Ishikawa (cell line): ENCODE data around the gene CCR5AS.

Experiments
- CEBPB ChIP-seq: IDR thresholded peaks from 2 replicates; pipeline ENCODE4 v1.6.1; 2012
- CREB1 ChIP-seq: IDR thresholded peaks from 2 replicates; pipeline ENCODE4 v1.6.1; 2012; ENCODE audit warnings: low read depth
- EGR1 ChIP-seq: IDR thresholded peaks from 2 replicates; pipeline ENCODE4 v1.6.1; 2012
- EP300 ChIP-seq: IDR thresholded peaks from 2 replicates; pipeline ENCODE4 v1.6.1; 2012; ENCODE audit warnings: borderline replicate concordance
- FOXM1 ChIP-seq: IDR thresholded peaks from 2 replicates; pipeline ENCODE4 v1.6.1; 2012; ENCODE audit warnings: low read depth, borderline replicate concordance
- NFIC ChIP-seq: IDR thresholded peaks from 2 replicates; pipeline ENCODE4 v1.6.1; 2012
- RAD21 ChIP-seq: IDR thresholded peaks from 2 replicates; pipeline ENCODE4 v1.6.1; 2012; ENCODE audit warnings: low read depth
- TAF1 ChIP-seq: IDR thresholded peaks from 2 replicates; pipeline ENCODE4 v1.6.1; 2012; ENCODE audit warnings: low read depth, mild to moderate bottlenecking
- TCF12 ChIP-seq: IDR thresholded peaks from 2 replicates; pipeline ENCODE4 v1.6.1; 2012; ENCODE audit warnings: low read depth
- TEAD4 ChIP-seq: IDR thresholded peaks from 2 replicates; pipeline ENCODE4 v1.6.1; 2012
- YY1 ChIP-seq: IDR thresholded peaks from 2 replicates; pipeline ENCODE4 v1.6.1; 2012; ENCODE audit warnings: low read depth
- ZBTB7A ChIP-seq: IDR thresholded peaks from 2 replicates; pipeline ENCODE4 v1.6.1; 2012; ENCODE audit warnings: low read depth
- TF ChIP-seq, protein P1 (sequence below): IDR thresholded peaks from 2 replicates; pipeline ENCODE4 v1.6.1; 2012
- TF ChIP-seq, protein P2 (sequence below): IDR thresholded peaks from 2 replicates; pipeline ENCODE4 v1.6.1; 2012
- TF ChIP-seq, protein P3 (sequence below): IDR thresholded peaks from 2 replicates; pipeline ENCODE4 v1.6.1; 2012; ENCODE audit warnings: low read depth, mild to moderate bottlenecking

Gene CCR5AS

DNA sequence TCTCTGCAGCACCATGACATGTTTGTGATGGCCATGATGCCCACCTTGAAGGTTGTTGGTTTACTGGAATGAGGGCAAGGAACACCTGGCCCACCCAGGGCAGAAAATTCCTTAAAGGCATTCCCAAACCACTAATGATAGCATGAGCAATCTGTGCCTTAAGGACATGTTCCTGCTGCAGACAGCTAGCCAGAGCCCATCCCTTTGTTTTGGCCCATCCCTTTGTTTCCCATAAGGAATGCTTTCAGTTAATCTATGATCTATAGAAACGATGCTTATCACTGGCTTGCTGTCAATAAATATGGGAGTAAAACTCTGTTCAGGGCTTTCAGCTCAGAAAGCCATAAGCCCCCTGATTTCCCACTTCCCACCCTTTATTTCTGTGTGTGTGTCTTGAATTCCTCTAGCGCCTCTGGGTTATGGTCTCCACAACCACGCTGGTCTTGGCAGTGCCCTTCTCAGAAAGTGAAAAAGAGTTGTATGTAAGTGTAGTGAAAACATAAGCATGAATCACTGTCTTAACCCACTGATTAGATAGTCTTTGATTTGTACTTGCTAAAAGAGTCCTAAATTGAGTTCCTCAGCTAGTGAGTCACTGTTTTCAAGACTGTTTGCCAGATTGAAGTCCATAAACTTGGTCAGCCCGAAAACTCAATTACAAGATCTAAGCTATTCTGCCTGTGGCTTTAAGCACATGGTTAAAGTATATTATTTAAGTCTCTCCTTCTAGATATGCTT lies 72.0 kb downstream of the CCR5AS start:
- TF ChIP-seq TEAD4 (no peak), TAF1 (no peak), NFIC (no peak), FOXM1 (no peak), ZBTB7A (no peak), EP300 (no peak), CEBPB (no peak), YY1 (no peak)
- TF ChIP-seq, protein P1, sequence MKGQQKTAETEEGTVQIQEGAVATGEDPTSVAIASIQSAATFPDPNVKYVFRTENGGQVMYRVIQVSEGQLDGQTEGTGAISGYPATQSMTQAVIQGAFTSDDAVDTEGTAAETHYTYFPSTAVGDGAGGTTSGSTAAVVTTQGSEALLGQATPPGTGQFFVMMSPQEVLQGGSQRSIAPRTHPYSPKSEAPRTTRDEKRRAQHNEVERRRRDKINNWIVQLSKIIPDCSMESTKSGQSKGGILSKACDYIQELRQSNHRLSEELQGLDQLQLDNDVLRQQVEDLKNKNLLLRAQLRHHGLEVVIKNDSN, result no peak

DNA sequence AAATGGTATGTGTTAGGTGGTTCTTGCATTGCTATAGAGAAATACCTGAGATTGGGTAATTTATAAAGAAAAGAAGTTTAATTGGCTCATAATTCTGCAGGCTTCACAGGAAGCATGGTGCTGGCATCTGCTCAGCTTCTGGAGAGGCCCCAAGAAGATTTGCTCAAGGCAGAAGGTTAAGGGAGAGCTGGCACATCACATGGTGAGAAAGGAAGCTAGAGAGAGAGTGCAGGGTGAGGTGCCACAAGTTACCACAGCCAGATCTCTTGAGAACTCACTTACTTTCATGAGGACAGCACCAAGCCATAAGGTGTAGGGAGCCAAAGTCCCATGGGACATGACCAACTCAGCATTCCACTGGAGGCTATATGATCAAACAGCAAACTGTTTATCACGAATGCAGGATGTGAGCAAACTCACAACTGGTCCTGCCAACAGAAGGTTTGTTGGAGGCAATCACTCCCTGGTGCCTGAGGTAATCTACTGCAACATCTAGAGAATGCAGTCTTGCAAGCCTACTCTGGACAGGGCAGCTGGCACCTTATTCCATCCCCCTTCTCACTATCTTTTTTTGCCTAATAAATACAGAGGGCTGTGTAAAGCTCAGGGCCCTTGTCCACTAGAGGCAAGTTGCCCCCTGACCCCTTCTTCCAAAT lies 81.1 kb downstream of the CCR5AS start:
- TF ChIP-seq EP300 (no peak), RAD21 (no peak), TEAD4 (no peak), TAF1 (no peak), NFIC (no peak), FOXM1 (no peak), ZBTB7A (no peak), TCF12 (no peak), CEBPB (no peak), YY1 (no peak)
- TF ChIP-seq, protein P2, sequence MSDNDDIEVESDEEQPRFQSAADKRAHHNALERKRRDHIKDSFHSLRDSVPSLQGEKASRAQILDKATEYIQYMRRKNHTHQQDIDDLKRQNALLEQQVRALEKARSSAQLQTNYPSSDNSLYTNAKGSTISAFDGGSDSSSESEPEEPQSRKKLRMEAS, result no peak
- TF ChIP-seq, protein P1, result no peak

DNA sequence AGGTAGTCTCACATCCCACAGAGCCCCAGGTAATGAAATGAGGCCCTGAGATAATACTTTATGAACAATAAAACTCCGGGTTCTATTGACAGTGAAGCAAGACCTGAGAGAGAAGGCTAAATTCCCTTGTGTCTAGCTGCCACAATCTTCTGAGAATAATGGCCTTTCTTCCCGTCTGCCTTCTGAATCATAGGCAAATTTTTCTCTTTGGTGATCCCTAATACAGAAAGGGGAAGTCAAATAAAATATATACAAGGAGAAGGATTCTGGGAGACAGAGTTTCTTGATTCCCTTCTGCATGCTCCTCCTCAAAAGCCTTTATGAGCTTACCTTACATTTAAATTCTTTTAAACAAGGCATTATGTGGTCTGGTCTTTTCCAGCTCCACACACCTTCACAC lies 82.8 kb downstream of the CCR5AS start:
- TF ChIP-seq YY1 (no peak), NFIC (no peak), TCF12 (no peak), CEBPB (no peak), RAD21 (no peak), CREB1 (no peak), TAF1 (no peak), FOXM1 (no peak), EGR1 (no peak), EP300 (no peak), ZBTB7A (no peak)
- TF ChIP-seq, protein P2, result no peak

DNA sequence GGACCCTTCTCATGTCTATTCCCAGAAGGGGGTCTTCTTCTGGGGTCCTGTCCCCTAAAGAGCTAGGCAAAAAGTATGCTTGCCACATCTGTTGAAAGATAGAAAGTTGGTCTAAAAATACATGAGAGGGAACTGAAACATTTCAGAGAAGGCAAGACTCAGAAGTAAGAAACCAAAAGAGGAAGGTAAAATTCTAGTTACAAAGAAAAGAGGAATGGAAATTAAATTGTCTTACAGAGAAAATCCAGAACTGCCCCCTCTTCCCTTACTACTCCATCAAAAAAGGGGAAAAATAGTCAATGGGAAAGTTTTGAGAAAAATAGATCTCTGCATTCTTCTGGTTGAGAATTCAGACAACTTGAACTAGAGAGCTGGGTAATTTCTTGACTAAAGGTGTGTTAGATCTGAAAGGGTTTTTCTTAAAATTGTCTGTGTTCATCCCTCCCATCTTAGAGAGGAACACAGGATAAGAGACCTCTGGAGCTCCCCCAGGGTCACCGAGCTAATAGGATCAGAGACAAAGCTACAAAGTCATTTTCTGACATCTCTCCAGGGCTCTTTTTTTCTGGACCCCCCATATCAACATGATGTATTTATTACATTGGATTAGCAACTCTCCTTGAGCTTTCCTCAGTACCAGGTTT lies 85.3 kb downstream of the CCR5AS start:
- no peak for TF ChIP-seq CEBPB
- TF ChIP-seq ZBTB7A, result no peak
- TF ChIP-seq CREB1, result no peak
- no peak for TF ChIP-seq NFIC
- no peak for TF ChIP-seq RAD21

DNA sequence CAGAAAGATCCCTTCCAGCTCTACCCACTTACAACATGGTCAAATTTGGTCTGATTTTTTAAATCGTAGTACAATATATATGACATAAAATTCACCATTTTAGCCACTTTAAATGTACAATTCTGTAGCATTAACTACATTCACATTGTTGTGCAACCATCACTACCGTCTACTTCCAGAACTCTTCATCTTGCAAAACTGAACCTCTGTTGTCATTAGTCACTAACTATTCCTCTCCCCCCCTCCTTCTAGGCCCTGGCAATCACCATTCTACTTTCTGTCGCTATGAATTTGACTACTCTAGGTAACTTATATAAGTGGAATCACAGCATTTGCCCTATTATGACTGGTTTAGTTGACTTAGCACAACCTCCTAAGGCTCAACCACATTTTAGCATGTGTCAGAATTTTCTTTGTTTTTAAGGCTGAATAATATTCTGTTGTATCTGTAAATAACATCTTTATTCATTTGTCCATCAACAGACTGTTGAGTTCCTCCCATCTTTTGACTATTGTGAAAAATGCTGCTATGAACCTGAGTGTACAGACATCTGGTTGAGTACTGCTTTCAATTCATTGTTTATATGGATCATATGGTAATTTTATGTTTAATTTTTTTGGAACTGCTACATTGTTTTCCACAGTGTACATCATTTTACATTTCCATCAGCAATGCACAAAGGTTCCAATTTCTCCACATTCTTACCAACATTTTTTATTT lies 88.5 kb downstream of the CCR5AS start:
- TF ChIP-seq CREB1 (no peak), NFIC (no peak), ZBTB7A (no peak), TCF12 (no peak), EP300 (no peak), RAD21 (no peak), TAF1 (no peak), TEAD4 (no peak), CEBPB (no peak), FOXM1 (no peak), EGR1 (no peak), YY1 (no peak)
- TF ChIP-seq, protein P1, result no peak
- TF ChIP-seq, protein P2, result no peak
- TF ChIP-seq, protein P3, sequence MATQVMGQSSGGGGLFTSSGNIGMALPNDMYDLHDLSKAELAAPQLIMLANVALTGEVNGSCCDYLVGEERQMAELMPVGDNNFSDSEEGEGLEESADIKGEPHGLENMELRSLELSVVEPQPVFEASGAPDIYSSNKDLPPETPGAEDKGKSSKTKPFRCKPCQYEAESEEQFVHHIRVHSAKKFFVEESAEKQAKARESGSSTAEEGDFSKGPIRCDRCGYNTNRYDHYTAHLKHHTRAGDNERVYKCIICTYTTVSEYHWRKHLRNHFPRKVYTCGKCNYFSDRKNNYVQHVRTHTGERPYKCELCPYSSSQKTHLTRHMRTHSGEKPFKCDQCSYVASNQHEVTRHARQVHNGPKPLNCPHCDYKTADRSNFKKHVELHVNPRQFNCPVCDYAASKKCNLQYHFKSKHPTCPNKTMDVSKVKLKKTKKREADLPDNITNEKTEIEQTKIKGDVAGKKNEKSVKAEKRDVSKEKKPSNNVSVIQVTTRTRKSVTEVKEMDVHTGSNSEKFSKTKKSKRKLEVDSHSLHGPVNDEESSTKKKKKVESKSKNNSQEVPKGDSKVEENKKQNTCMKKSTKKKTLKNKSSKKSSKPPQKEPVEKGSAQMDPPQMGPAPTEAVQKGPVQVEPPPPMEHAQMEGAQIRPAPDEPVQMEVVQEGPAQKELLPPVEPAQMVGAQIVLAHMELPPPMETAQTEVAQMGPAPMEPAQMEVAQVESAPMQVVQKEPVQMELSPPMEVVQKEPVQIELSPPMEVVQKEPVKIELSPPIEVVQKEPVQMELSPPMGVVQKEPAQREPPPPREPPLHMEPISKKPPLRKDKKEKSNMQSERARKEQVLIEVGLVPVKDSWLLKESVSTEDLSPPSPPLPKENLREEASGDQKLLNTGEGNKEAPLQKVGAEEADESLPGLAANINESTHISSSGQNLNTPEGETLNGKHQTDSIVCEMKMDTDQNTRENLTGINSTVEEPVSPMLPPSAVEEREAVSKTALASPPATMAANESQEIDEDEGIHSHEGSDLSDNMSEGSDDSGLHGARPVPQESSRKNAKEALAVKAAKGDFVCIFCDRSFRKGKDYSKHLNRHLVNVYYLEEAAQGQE, result no peak

DNA sequence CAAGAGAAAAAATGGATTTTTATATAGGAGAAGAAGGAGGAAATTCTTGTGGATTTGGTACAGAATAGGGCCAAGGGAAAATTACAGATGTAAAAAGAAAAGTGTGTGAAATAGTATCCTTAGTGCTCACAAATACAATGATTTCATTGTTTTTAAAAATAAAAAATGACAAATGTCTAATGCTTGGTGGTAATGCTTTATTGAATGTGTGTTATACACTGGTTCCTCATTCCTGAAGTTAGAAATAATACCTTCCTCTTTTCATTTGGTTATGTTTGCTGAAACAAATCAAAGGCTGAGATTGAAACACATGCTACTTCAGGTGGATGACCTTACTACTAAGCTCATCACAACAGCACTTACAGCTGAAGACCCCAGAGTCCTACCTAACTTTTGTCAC lies 90.7 kb downstream of the CCR5AS start:
- TF ChIP-seq RAD21, result no peak
- TF ChIP-seq, protein P3, result no peak
- no peak for TF ChIP-seq YY1
- no peak for TF ChIP-seq CEBPB
- no peak for TF ChIP-seq NFIC
- no peak for TF ChIP-seq CREB1
- TF ChIP-seq FOXM1, result no peak
